NCI-H748 (cell line): ENCODE data around the gene B4GALNT3.

Experiments used
- DNase-seq: peaks from one replicate; lab custom pipeline; 2025; ENCODE audit not compliant: unreplicated experiment; lab: John Stamatoyannopoulos, UW

The B4GALNT3 gene

DNA sequence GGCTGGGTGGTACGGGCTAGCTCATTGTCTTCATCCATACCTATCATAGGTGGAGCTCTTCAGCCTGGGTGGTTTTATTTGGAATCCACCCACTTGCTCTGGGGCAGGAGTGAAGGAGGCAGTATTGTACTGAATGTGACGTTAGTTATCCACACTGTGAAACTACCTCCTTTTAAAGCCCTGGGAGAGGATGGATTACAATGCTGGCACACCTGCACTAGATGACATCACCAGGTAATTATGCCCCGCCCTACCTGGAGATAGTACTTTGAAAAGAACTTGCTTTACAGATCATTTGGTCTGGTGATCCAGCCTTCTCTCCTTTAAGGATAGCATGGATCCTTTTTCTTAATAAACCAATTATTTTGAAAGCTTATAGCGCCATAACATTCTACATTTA, 78.0 kb downstream of the B4GALNT3 start:
- peak; percentile 88 for DNase-seq

DNA sequence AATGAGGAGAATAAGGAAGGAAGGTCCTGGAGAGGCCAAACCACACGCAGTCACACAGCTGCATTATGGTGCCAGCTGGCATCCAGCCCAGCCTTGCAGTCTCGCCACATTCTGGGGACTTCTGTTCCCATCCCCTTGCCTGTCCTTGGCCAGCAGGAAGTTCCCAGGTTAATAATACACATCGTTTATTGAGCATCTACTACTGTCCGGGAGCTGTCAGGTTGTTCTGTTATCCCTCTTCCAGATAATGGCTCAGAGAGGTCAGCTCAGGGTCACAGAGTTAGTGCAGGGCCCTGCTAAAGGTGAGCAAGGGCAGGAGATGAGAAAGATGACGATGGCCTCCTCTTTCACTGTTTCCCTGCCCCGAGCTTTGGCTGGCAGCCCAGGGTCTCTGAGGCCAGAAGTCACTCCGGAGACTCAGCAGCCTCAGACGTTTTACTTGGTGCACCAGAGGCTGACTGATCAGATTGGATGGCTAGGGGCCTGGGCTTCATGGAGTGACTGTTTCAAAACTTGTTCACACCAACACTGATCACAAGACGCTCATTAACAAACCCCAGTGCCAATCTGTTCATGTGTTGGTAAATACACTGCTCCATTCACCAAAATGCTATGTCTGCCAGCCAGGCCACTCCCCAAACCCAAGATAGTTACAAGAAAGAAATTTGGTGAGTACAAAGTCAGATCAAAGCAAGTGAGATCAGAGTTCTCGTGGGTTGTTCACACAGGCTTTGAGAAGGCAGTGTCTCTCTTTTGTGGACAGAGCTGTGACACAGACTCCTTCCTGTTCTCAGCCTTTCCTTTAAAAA, 79.2 kb downstream of the B4GALNT3 start:
- peak; percentile 15 for DNase-seq

DNA sequence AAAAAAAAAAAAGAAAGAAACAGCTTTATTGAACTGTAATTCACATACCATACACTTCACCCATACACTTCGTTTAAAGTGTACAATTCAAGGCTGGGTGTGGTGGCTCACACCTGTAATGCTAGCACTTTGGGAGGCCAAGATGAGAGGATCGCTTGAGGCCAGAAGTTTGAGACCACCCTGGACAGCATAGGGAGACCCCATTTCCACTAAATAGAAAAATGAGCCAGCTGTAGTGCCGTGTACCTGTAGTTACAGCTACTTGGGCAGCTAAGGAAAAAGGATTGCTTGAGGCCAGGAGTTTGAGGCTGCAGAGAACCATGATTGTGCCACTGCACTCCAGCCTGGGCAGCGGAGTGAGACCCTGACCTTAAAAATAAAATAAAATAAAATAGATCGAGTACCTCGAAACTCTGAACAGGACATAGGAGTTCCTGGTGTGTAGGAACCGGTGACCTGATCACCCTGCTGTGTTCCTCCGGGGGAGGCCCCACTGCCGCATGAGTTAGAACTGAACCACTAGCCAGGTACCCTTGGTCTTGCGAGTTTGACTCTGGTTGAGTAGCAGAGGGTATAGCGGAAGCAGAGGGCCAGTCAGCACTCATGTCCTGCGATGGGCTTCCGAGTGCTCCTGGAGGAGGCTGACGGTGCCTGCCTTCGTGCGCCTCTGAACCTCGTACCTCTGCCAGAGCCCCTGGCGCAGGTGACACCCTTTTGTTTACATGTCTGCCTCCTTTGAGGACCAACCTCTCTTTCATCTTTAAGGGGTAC, 80.0 kb downstream of the B4GALNT3 start:
- no peak for DNase-seq

DNA sequence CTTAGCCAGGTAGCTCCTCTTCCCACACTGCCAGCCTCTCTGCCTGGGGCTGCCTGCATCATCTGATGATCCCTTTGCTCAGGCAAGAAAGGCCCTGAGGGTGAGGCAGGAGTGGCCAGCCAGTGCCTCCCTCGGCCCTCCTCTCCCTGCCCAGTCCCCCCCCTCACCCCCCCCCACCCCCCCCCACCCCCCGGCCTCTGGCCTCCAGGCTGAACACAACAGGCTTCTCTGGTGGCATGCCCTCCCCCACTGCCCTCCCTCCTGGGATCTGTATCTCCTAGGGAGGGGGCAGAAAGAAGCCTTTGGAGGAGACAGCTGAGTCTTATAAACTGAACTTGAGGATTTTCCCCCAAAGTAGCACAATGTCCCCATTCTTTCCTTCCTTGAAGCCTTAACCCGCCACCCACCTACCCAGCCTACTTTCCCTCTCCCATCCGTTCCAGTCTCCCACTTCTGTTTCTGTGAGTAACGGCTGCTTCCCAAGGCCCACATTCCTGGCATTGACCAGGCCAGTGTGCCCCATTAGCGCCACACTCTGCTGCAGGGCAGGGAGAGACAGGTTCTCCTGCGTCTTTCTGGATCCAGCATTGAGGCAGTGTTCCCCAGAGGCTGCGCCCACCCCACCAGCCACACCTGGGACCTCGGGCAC, 82.1 kb downstream of the B4GALNT3 start:
- no peak for DNase-seq

DNA sequence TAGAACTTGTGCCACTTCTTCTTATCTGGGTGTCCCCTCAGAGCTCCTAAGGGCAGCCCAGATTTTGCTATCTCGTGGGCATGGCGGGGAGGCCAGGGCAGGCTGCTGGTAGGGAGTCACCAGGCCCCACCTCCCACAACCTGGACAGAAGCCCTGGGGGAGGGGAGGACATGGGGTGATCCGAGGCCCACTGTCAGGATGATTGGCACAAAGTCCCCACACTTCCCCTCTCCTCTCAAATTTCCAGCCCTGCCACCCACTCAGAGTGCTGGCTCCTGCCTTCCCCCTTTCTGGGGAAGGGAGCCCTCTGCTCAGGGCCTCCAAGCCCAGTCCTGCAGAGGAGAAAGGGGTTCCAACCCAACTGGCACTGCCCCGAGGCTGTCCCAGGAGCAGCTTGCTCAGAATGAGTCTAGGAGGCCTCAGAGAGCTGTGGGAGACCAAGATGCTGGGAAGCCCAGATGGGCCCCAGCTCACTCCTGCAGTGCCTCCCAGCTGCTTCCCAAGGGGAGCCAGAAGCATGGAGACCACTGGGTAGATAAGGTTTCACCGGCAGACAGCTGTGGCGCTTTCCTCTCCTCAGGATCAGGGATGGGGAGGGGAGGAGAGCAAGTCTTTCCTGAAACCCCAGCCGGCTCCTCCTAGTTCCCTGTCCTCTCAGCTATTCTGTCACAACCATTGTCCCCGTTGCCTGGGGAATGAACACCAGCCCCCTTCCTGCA, 82.8 kb downstream of the B4GALNT3 start:
- no peak for DNase-seq

DNA sequence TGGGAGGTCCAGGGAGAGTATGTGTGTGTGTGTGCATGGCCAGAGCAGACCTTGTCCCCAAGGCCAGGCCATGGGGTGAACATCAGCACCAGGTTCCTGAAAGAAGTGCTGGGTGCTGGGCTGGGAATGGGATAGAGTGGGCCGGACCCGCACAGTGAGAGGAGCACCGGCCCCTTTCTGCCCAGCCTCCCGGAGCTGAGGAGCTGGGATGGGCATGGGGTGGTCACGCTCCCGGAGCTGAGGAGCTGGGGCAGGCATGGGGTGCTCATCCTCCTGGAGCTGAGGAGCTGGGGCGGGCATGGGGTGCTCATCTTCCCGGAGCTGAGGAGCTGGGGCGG, 83.3 kb downstream of the B4GALNT3 start:
- no peak for DNase-seq

DNA sequence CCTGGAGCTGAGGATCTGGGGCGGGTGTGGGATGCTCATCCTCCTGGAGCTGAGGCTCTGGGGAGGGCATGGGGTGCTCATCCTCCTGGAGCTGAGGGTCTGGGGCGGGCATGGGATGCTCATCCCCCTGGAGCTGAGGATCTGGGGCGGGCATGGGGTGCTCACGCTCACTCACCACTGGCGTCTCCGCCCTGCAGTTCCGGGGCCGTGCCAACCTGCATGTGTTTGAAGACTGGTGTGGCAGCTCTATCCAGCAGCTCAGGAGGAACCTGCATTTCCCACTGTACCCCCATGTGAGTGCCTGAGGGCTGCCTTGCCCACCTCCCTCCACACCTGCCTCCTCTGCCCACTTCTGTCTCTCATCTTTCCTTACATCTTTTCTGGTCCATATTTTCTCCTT, 84.4 kb downstream of the B4GALNT3 start:
- DNase-seq = no peak

DNA sequence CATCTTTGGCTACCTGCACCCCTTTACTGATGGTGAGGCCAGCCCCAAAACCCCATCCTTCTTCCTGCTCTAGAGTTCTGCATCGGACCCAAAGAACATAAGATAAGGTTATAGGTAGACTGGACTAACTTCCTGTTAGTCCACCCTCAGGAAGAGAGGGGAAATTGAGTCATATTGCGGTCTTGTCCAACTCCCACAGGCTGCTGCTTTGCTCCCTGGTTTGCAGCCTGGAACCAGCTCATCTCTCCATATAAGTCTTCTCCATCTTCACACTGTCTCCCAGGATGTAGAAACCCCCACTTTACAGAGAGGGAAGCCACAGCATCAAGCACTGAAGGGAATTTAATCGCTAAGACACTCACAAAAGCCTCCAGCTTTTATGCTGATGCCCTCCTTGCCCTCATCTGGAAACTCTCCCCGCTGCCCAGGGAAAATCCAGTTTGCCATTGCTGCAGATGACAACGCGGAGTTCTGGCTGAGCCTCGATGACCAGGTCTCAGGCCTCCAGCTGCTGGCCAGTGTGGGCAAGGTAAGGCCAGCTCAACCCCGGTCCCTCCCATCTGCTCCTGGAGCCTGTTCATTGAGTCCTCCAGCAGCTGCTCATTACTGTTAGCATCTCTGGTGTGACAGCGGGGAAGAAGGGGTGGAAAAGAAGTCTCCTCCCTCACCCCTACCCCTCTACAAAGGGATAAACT, 85.3 kb downstream of the B4GALNT3 start:
- DNase-seq = no peak

DNA sequence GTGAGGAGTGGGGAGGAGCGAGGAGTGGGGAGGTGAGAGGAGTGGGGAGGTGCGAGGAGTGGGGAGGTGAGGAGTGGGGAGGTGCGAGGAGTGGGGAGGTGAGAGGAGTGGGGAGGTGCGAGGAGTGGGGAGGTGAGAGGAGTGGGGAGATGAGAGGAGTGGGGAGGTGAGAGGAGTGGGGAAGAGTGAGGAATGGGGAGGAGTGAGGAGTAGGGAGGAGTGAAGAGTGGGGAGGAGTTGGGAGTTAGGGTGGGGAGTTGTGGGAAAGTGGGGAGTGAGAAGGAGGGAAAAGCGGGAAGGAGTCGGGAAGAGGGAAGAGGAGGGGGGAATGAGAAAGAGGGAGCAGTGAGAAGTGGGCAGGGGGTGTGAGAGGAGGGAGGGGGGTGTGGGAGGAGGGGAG, 86.1 kb downstream of the B4GALNT3 start:
- no peak for DNase-seq

DNA sequence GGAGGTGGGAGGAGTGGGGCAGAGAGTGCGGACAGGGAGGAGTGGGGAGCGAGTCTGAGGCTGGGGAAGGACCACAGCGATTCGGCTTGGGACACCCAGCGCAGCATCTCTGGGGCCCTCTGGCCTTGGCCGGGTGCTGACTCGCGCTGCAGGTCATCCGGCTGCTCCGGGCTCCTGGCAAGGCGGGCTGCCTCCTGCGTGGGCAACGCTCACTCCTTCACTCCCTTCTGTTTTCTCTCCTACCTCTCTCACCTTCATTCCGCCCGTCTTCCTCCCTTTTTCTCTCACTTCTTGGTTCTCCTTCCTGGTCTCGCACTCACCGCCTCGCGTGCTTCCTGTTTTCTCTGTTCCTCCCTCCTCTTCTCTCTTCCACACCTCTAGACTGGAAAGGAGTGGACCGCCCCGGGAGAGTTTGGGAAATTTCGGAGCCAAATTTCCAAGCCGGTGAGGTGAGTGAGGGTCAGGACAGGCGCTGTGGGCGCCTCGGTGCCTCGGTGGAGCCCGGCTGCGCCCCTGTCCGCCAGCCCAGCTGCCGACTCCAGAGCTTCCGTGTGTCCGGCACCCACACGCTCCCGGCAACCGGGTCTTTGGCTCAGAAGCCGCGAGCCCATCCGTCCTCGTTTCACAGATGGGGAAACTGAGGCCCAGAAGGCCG, 86.7 kb downstream of the B4GALNT3 start:
- DNase-seq = no peak

DNA sequence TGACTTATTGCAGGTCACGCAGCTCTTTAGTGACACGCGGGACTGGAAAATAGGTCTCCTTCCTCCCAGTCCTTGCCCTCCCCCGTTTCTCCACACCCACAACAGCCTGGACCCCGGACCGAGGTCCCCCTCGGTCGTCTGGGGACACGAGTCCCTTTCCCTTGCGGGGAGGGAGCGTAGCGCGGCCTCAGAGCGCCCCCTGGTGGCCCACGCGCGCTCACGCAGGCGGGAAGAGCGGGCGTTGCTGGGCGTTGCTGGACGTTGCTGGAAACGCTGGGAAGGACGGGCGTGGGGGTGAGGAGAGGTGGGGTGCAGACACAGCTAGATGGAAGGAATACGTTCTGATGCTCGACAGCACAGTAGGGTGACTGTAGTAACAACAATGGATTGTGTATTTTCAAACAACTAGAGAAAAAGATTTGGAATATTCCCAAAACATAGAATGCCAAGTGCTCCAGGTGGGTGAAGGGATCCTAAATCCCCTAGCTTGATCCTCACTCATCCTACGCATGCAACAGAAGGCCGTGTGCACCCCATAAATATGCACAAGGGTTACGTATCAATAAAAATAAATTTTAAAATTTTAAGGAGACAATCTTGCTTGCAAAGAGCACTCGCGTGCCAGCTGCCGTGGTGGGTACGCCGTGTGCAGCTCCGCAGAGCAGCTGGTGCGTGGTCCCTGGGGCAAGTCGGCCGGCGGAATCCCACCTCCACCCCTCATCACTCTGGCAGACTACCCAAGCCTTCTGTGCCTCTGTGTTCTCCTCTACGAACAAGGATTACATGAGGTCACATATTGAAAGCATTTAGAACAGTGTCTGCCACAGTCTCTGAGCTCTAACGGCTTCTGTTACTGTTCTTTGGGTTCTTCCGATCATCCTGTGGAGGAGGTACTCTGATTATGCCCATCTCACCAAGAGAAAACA, 87.4 kb downstream of the B4GALNT3 start:
- peak; percentile 58 for DNase-seq

DNA sequence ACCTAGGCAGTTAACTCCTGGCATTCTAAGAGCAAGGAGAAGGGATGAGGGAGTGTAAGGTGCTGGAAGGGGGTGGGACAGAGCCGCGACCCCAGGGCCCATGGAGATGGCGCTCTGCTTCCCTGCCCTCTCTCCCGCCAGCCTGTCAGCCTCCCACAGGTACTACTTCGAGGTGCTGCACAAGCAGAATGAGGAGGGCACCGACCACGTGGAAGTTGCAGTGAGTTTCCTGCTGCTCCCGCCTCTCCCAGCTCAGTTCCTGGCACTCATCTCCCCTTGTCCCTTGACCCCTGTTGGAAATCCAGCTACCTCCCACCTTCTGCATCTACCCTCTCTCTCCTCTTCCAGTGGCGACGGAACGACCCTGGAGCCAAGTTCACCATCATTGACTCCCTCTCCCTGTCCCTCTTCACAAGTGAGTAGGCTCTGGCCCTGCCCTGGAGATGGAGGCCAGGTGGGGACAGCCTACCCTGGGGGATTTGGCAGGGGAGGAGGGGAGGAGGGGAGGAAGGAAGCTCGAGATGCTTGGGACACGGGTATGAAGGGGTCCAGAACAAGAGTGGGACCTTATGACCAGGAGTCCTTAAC, 88.2 kb downstream of the B4GALNT3 start:
- DNase-seq = no peak

DNA sequence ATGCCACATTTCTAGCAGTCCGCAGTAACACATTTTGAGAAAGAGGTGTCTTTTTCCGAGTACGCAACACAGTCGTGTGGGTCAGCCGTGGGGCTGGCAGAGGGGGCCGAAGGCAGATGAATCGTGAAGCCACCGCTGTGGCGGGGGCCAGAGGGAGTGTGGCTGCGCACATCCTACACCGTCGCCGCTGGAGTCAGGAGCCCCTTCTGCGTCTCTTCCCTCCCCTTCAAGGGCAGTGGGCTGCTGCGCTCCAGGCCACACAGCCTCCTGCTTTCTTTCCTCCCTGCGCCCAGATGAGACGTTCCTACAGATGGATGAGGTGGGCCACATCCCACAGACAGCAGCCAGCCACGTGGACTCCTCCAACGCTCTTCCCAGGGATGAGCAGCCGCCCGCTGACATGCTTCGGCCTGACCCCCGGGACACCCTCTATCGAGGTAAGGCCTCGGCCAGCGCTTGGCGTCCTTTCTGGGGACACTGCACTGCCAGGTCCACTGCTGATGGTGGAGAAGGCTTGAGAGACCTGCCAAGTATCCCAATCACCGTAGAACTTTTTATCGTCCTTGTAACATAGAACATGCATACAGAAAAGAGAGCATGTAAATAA, 89.8 kb downstream of the B4GALNT3 start:
- no peak for DNase-seq

DNA sequence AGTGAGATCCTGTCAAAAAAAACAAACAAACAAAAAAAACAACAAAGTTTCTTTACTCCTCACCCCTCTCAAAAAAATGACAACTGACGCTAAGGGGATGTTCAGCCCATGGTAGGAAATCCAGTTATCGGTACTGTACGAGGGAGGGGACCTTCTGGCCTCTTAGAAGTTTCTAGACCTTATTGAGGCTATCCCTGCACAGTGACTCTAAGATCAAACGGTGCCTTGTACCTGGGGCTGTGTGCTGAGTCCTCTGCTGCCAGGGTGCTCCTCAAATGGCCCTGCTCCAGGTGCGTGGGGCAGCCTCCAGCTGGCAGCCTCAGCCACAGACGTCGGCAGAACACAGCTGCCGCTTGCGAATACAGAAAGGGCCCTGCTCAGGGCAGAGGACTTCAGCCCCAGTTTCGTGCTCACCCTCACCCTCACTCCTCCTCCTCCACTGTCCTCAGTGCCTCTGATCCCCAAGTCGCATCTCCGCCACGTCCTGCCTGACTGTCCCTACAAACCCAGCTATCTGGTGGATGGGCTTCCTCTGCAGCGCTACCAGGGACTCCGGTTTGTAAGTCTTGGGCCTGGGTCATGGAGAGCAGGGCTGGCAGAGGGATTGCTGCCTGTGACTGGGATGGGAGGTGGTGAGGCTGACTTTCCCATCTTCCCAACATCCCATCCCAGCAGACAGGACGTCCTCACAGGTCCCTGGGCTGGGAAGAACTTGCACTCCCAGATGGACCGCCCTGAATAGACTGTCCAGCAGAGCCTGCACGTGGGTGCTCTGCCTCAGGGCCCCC, 90.9 kb downstream of the B4GALNT3 start:
- DNase-seq = no peak

DNA sequence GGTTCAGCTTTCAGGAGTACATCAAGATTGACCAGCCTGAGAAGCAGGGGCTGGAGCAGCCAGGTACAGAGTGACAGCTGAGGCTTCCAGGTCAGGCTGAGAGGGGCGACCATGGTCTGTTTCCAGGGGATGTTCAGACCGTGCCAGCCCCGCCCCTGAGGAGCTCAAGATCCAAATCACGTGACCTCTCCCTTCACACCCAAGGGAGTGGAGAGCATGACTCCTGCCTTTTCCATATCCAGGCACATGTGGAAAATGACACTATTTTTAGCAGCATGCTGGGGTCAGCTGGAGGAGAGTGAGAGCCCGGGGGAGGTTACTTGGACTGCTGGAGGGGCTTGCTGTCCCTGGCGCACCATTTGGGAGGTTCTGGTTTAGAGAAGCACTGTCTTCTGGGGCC, 92.7 kb downstream of the B4GALNT3 start:
- no peak for DNase-seq

DNA sequence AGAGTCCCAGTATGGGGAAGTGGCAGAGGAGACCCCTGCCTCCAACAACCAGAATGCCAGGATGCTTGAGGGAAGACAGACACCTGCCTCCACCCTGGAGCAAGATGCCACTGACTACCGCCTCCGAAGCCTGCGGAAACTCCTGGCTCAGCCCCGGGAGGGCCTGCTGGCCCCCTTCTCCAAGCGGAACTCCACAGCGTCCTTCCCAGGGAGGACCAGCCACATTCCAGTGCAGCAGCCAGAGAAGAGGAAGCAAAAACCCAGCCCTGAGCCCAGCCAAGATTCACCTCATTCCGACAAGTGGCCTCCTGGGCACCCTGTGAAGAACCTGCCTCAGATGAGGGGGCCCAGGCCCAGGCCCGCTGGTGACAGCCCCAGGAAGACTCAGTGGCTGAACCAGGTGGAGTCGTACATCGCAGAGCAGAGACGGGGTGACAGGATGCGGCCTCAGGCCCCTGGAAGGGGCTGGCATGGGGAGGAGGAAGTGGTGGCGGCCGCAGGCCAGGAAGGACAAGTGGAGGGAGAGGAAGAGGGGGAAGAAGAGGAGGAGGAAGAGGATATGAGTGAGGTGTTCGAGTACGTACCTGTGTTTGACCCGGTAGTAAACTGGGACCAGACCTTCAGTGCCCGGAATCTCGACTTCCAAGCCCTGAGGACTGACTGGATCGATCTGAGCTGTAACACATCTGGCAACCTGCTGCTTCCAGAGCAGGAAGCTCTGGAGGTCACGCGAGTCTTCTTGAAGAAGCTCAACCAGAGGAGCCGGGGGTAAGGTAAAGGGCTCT, 93.7 kb downstream of the B4GALNT3 start:
- DNase-seq = no peak

DNA sequence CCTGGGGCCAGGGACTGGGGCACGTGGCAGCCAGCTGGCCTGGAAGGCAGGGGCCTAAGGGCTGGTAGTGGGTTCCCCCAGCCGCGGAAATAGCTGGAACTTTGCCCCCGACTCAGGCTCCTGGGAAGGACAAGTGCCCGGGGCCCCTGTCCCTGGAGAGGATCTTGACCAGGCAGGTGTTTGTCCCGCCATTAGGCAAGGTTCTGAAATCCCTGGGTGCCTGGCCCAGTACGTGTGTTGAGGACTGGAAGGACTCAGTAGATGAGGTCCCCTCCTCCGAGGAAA, 94.2 kb downstream of the B4GALNT3 start:
- DNase-seq = no peak
